Fibroblast of skin of back (primary cell): ENCODE measurements around the gene ARG2.
A peak's percentile ranks its signal among the peaks of the same experiment; 100 is the strongest.

Source experiments
- DNase-seq: peaks from one replicate; pipeline ENCODE4 v3.0.0-alpha.2; 2013

Gene ARG2

GRCh38 chr14:67694791-67695393 lies 75.2 kb downstream of the ARG2 start:
- peak; percentile 86 for DNase-seq

GRCh38 chr14:67695394-67695949 lies 75.8 kb downstream of the ARG2 start, which contains the start of gene RDH11:
RDH11 (minus strand) TSS chr14:67695764; CDS start chr14:67695703, 61 bp downstream.
- DNase-seq = peak; percentile 95

GRCh38 chr14:67697006-67697405 lies 77.3 kb downstream of the ARG2 start:
- DNase-seq = no peak

GRCh38 chr14:67698179-67698578 lies 78.5 kb downstream of the ARG2 start:
- DNase-seq = no peak
